Measurements from ENCODE around the gene SERINC5.
A peak's percentile ranks its signal among the peaks of the same experiment; 100 is the strongest.
"Not testable (repeated sequence)": the region's sequence is repeated elsewhere in the genome, so short reads cannot be mapped to it uniquely, and the experiment has no call there.

The SERINC5 gene

GRCh38 chr5:80092486-80093107 lies 163.3 kb downstream of the SERINC5 start:
- DNase-seq (ENCODE audit: insufficient read length, low spot score) (no peak), FAIRE-seq (no peak)
- TF ChIP-seq CTCF (IDR thresholded peaks at IDR 0.05; ENCODE audit: insufficient read depth, missing control alignments) = no peak

- not testable (repeated sequence) for FAIRE-seq
- peak; percentile 62 for DNase-seq (ENCODE audit: insufficient read length, low spot score)
- TF ChIP-seq CTCF (IDR thresholded peaks at IDR 0.05; ENCODE audit: insufficient read depth, missing control alignments) = peak; percentile 65
Observed at GRCh38 chr5:80091792-80092192, 164.1 kb downstream of the SERINC5 start.

- no peak for TF ChIP-seq CTCF (IDR thresholded peaks at IDR 0.05; ENCODE audit: insufficient read depth, missing control alignments)
- DNase-seq (ENCODE audit: insufficient read length, low spot score) = no peak
- no peak for FAIRE-seq
Observed at GRCh38 chr5:80090884-80091166, 165.0 kb downstream of the SERINC5 start.

GRCh38 chr5:80083101-80083890 lies 172.6 kb downstream of the SERINC5 start:
- FAIRE-seq (peak; percentile 93), DNase-seq (ENCODE audit: insufficient read length, low spot score) (peak; percentile 37)
- TF ChIP-seq CTCF (IDR thresholded peaks at IDR 0.05; ENCODE audit: insufficient read depth, missing control alignments) = peak; percentile 82

- peak; percentile 59 for DNase-seq (ENCODE audit: insufficient read length, low spot score)
- peak; percentile 58 for TF ChIP-seq CTCF (IDR thresholded peaks at IDR 0.05; ENCODE audit: insufficient read depth, missing control alignments)
- FAIRE-seq = no peak
Observed at GRCh38 chr5:80082731-80083100, 173.1 kb downstream of the SERINC5 start.

GRCh38 chr5:80082281-80082680 lies 173.6 kb downstream of the SERINC5 start:
- DNase-seq (ENCODE audit: insufficient read length, low spot score) (no peak), FAIRE-seq (no peak)
- TF ChIP-seq CTCF (IDR thresholded peaks at IDR 0.05; ENCODE audit: insufficient read depth, missing control alignments) = no peak

- FAIRE-seq (no peak), DNase-seq (ENCODE audit: insufficient read length, low spot score) (no peak)
- TF ChIP-seq CTCF (IDR thresholded peaks at IDR 0.05; ENCODE audit: insufficient read depth, missing control alignments) = no peak
Observed at GRCh38 chr5:80078921-80079320, 176.9 kb downstream of the SERINC5 start.

Data from D721Med (cell line).